Activated T-helper 17 cell treated with anti-CD3 and anti-CD28 coated beads, Interleukin-2, amount 50 U/mL, for 72 hours (primary cell): ENCODE data around the gene PYDC2. TPM values are rescaled to one million over a fixed set of nuclear protein-coding genes. Genes with fewer than 3 reads are reported as not detected.

Experiments
- ATAC-seq: fragments of 150-1000 bp; cut with Tn5 transposase; replicated peaks from 2 replicates; pipeline ENCODE4 v1.10.0; 2021; ENCODE audit warnings: mild to moderate bottlenecking, moderate library complexity
- H3K27ac Mint-ChIP-seq: one replicate; pipeline ENCODE4 v1.8.0; 2022; ENCODE audit warnings: mixed read lengths
- H3K27me3 Mint-ChIP-seq: one replicate; pipeline ENCODE4 v1.8.0; 2022; ENCODE audit warnings: mixed read lengths
- H3K36me3 Mint-ChIP-seq: one replicate; pipeline ENCODE4 v1.8.0; 2022; ENCODE audit warnings: low read depth, mild to moderate bottlenecking, mixed read lengths
- H3K4me1 Mint-ChIP-seq: one replicate; pipeline ENCODE4 v1.8.0; 2022; ENCODE audit warnings: mixed read lengths
- H3K4me3 Mint-ChIP-seq: one replicate; pipeline ENCODE4 v1.8.0; 2022; ENCODE audit warnings: mild to moderate bottlenecking, mixed read lengths
- H3K9me3 Mint-ChIP-seq: one replicate; pipeline ENCODE4 v1.8.0; 2022; ENCODE audit warnings: mixed read lengths
- total RNA-seq, 2 donors: library from RNA; stranded (reverse); gene quantifications; one replicate each; pipeline ENCODE4 v1.2.3, GENCODE V29; 2022

The PYDC2 gene
- total RNA-seq, result not detected

DNA sequence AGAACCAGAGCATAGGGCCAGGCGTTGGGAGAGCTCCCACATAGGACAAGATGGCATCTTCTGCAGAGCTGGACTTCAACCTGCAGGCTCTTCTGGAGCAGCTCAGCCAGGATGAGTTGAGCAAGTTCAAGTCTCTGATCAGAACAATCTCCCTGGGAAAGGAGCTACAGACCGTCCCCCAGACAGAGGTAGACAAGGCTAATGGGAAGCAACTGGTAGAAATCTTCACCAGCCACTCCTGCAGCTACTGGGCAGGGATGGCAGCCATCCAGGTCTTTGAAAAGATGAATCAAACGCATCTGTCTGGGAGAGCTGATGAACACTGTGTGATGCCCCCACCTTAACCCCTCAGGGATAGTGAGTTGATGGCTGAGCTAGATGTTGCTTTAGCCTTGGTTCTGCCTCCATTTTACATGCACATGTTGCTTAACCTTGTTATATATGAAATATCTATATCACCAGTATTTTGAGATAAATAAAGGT lies at the start of gene PYDC2:
Gene PYDC2, plus strand, starts transcription at position 51 of the 483 bp plus-strand sequence. Its CDS starts 0 bp downstream, at position 51.
- Mint-ChIP-seq H3K27ac (no peak within 1 kb of the TSS), H3K9me3 (no peaks in the 10 kb centered on the region), H3K4me3 (no peak within 1 kb of the TSS), H3K27me3 (no peaks in the 10 kb centered on the region), H3K4me1 (no peaks in the 10 kb centered on the region), H3K36me3 (no peaks in the 10 kb centered on the region)
- no peak for ATAC-seq

DNA sequence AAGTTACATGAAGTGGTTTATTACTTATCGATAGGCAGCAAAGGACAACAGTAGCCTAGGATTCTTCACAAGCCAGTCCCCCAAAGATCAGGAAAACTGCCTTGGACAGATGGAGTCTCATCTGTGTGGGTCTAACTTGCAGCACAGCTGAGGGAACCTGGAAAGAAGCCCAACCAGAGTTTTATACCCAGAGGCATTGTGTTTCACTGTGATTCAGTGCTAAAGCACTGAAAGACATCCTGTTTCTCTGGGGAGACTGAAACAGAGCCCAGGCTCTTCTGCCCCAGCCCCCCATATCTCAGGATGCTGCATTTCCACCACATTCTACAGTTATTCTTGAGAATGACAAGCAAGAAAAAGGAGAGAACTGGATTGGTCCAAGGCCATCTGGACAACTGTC lies 48.2 kb upstream of the PYDC2 start:
- peaks cover 6% of the 10 kb centered on the region for H3K9me3 Mint-ChIP-seq
- H3K4me3 Mint-ChIP-seq, result no peak overlapping the region
- H3K27ac Mint-ChIP-seq, result no peak overlapping the region
- H3K36me3 Mint-ChIP-seq, result no peaks in the 10 kb centered on the region
- no peaks in the 10 kb centered on the region for H3K4me1 Mint-ChIP-seq
- no peaks in the 10 kb centered on the region for H3K27me3 Mint-ChIP-seq
- ATAC-seq, result no peak

- peaks cover 6% of the 10 kb centered on the region for H3K9me3 Mint-ChIP-seq
- no peaks in the 10 kb centered on the region for H3K4me1 Mint-ChIP-seq
- no peak for ATAC-seq
- no peak overlapping the region for H3K27ac Mint-ChIP-seq
- H3K36me3 Mint-ChIP-seq, result no peaks in the 10 kb centered on the region
- H3K27me3 Mint-ChIP-seq, result no peaks in the 10 kb centered on the region
- no peak overlapping the region for H3K4me3 Mint-ChIP-seq
Observed at GRCh38 chr3:191414286-191414685, 46.7 kb upstream of the PYDC2 start.

DNA sequence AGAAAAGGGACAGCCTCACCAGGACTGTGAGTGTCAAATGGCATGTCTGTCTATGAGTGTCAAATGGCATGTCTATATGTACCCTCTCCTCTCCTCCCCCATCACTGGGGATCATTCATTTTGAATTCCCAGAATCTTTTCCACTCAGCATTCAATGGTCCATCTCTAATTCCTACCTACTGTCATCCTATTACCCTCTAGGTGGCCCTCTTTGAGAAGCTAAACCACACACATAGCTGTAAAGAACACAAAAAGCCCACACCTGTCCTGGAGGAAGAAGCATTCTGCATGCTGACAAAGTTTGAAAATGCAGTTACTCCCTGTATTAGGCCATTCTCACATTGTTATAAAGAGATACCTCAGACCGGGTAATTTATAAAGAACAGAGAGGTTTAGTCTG lies 46.2 kb upstream of the PYDC2 start:
- ATAC-seq, result no peak
- H3K9me3 Mint-ChIP-seq, result peaks cover 5% of the 10 kb centered on the region
- H3K4me3 Mint-ChIP-seq, result no peak overlapping the region
- no peak overlapping the region for H3K27ac Mint-ChIP-seq
- no peaks in the 10 kb centered on the region for H3K36me3 Mint-ChIP-seq
- no peaks in the 10 kb centered on the region for H3K4me1 Mint-ChIP-seq
- H3K27me3 Mint-ChIP-seq, result no peaks in the 10 kb centered on the region

- no peaks in the 10 kb centered on the region for H3K4me1 Mint-ChIP-seq
Observed at GRCh38 chr3:191415566-191415965, 45.4 kb upstream of the PYDC2 start.

GRCh38 chr3:191417457-191417729 lies 43.6 kb upstream of the PYDC2 start:
- Mint-ChIP-seq H3K27me3 (peaks cover 9% of the 10 kb centered on the region), H3K27ac (no peak overlapping the region), H3K4me1 (no peaks in the 10 kb centered on the region), H3K9me3 (no peaks in the 10 kb centered on the region), H3K36me3 (no peaks in the 10 kb centered on the region), H3K4me3 (no peak overlapping the region)
- ATAC-seq, result no peak

More at GRCh38 chr3:191415566-191415965, 45.4 kb upstream of the PYDC2 start:
- ATAC-seq, result no peak
- Mint-ChIP-seq H3K27ac (no peak overlapping the region), H3K36me3 (no peaks in the 10 kb centered on the region), H3K9me3 (no peaks in the 10 kb centered on the region), H3K27me3 (peaks cover 6% of the 10 kb centered on the region), H3K4me3 (no peak overlapping the region)

DNA sequence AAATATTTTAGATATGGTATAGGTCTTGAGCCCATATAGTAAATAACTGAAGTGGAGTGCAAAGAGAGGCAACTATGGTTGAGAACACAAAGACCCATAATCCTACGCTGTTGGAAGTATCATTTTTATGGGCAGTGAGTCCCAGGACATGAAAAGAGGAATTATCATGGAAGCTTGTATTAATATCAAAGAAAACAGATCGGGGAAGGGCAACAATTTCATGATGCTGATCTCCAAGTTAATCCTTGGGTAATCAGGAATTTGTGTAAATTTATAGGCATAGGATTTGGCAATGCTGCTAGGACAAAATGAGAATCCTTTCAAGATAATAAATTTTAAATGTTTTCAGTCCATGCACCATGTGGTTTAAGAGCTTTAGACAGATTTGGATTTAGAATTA lies 40.2 kb upstream of the PYDC2 start:
- Mint-ChIP-seq H3K9me3 (no peaks in the 10 kb centered on the region), H3K27ac (no peak overlapping the region), H3K4me1 (no peaks in the 10 kb centered on the region), H3K4me3 (no peak overlapping the region), H3K27me3 (peaks cover 9% of the 10 kb centered on the region), H3K36me3 (no peaks in the 10 kb centered on the region)
- no peak for ATAC-seq

GRCh38 chr3:191424881-191425280 lies 36.1 kb upstream of the PYDC2 start:
- H3K27me3 Mint-ChIP-seq, result peaks cover 9% of the 10 kb centered on the region
- H3K9me3 Mint-ChIP-seq, result no peaks in the 10 kb centered on the region
- no peak for ATAC-seq
- H3K4me3 Mint-ChIP-seq, result no peak overlapping the region
- H3K36me3 Mint-ChIP-seq, result no peaks in the 10 kb centered on the region
- H3K27ac Mint-ChIP-seq, result no peak overlapping the region
- no peaks in the 10 kb centered on the region for H3K4me1 Mint-ChIP-seq

- H3K27me3 Mint-ChIP-seq, result peaks cover 5% of the 10 kb centered on the region
- no peaks in the 10 kb centered on the region for H3K4me1 Mint-ChIP-seq
- ATAC-seq, result no peak
- H3K36me3 Mint-ChIP-seq, result no peaks in the 10 kb centered on the region
- no peak overlapping the region for H3K4me3 Mint-ChIP-seq
- no peak overlapping the region for H3K27ac Mint-ChIP-seq
- no peaks in the 10 kb centered on the region for H3K9me3 Mint-ChIP-seq
Observed at GRCh38 chr3:191425322-191425734, 35.6 kb upstream of the PYDC2 start.

DNA sequence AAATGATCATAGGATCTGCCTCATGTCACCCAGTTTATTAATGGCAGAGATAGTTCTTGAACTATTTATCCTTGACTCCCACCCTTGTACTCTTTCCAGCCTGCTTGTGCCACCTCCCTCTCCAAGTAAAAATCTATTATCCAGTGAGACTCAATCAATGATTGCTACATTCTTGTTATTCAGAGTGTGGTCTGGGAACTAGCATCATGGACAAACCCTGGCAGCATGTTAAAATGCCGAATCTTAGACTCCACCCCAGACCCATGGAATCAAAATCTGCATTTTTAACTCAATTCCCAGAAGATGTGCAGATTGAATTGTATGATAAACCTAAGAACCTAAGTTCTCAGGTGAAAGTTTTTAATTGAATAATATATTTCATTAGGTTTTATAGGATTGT lies 34.7 kb upstream of the PYDC2 start:
- Mint-ChIP-seq H3K9me3 (no peaks in the 10 kb centered on the region), H3K4me1 (no peaks in the 10 kb centered on the region), H3K4me3 (no peak overlapping the region), H3K27ac (no peak overlapping the region), H3K36me3 (no peaks in the 10 kb centered on the region), H3K27me3 (peaks cover 3% of the 10 kb centered on the region)
- no peak for ATAC-seq

DNA sequence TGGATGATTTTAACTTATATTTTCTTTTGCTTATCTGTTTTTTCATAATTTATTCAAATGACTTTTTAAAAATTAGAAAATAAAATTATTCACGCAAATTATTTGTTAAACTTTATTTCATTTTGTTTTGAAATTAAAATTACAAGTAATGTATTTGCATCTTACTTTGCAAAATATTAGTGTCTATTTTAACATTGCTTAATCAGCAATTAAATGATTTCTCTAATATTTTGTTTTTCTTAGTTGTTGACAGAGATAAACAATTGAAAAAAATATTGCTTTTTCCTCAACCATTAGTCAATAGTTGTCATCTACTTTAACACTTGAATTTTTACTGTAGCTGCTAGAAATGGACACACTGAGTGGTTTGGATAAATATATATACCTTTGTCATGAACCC lies 32.8 kb upstream of the PYDC2 start:
- H3K9me3 Mint-ChIP-seq, result no peaks in the 10 kb centered on the region
- no peak overlapping the region for H3K4me3 Mint-ChIP-seq
- H3K36me3 Mint-ChIP-seq, result no peaks in the 10 kb centered on the region
- no peaks in the 10 kb centered on the region for H3K4me1 Mint-ChIP-seq
- no peaks in the 10 kb centered on the region for H3K27me3 Mint-ChIP-seq
- ATAC-seq, result no peak
- H3K27ac Mint-ChIP-seq, result no peak overlapping the region

DNA sequence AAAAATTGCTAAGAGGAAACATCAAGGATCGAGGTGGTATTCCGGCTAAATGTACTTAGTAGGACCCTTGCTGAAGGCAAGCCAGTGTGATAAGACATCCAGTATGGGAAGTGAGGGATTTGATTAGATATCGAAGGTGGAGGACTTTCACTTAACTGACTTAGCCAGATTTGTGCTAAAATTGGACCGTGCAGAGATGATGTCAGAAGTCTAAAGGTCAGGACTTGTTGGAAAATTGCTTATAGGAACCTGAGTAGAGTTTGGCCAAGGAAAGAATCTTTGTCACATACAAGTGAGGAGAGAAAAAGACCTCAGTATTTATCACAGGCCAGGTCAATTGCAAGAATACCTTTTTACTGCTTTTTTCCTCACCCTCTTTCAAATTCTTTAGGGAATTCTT lies 30.9 kb upstream of the PYDC2 start:
- Mint-ChIP-seq H3K27me3 (no peaks in the 10 kb centered on the region), H3K4me1 (no peaks in the 10 kb centered on the region), H3K9me3 (no peaks in the 10 kb centered on the region), H3K36me3 (no peaks in the 10 kb centered on the region), H3K4me3 (no peak overlapping the region), H3K27ac (no peak overlapping the region)
- no peak for ATAC-seq

- ATAC-seq, result no peak
- Mint-ChIP-seq H3K27ac (no peak overlapping the region), H3K9me3 (no peaks in the 10 kb centered on the region), H3K36me3 (no peaks in the 10 kb centered on the region), H3K27me3 (no peaks in the 10 kb centered on the region), H3K4me3 (no peak overlapping the region), H3K4me1 (no peaks in the 10 kb centered on the region)
Observed at GRCh38 chr3:191431160-191431822, 29.7 kb upstream of the PYDC2 start.

GRCh38 chr3:191432162-191432561 lies 28.8 kb upstream of the PYDC2 start:
- Mint-ChIP-seq H3K9me3 (no peaks in the 10 kb centered on the region), H3K4me1 (no peaks in the 10 kb centered on the region), H3K36me3 (no peaks in the 10 kb centered on the region), H3K27me3 (no peaks in the 10 kb centered on the region), H3K4me3 (no peak overlapping the region), H3K27ac (no peak overlapping the region)
- ATAC-seq, result no peak

DNA sequence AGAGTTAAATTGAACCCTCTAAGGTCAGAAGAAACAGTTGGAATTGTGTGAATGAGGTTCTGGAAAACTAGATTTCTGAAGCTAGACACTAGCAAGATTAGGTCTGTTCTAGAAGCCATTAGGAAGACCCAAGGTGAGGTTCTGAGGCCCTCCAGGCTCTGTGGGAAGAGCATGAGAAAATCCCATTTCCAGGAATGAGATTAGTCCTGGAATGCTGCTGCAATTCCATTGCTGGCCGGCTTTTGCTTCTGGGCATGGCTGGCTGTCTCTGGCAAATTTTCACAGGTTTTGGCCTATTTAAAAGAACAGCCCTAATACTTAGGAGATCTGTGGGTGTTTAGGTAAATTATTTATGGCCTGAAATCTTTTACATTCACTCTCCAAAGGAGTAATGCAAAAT lies 26.9 kb upstream of the PYDC2 start:
- Mint-ChIP-seq H3K4me1 (no peaks in the 10 kb centered on the region), H3K9me3 (no peaks in the 10 kb centered on the region), H3K36me3 (no peaks in the 10 kb centered on the region), H3K27me3 (no peaks in the 10 kb centered on the region), H3K27ac (no peak overlapping the region), H3K4me3 (no peak overlapping the region)
- ATAC-seq, result no peak

GRCh38 chr3:191435981-191436380 lies 25.0 kb upstream of the PYDC2 start:
- Mint-ChIP-seq H3K27me3 (no peaks in the 10 kb centered on the region), H3K4me3 (no peak overlapping the region), H3K4me1 (no peaks in the 10 kb centered on the region), H3K36me3 (no peaks in the 10 kb centered on the region), H3K9me3 (peaks cover 3% of the 10 kb centered on the region), H3K27ac (no peak overlapping the region)
- no peak for ATAC-seq
